HepG2 (cell line): ENCODE results near the gene LRRTM2. TPM values are rescaled to one million over a fixed set of nuclear protein-coding genes. Genes with fewer than 3 reads are reported as not detected.

Source experiments
- ATAC-seq: fragments of 200-7000 bp; cut with Tn5 transposase; 3 replicates; pipeline ENCODE4 v1.9.1; 2020; ENCODE audit warnings: mild to moderate bottlenecking, moderate library complexity
- BruUV-seq: library from RNA; stranded (reverse); fragments of 400-500 nt; replicated peaks from 2 replicates; lab custom pipeline; 2021; lab: Mats Ljungman, UMichigan
- CTCF ChIA-PET: fragments of 300-600 bp; formaldehyde crosslinking; extraction: SDS; loops from one replicate; lab custom pipeline; 2021; ENCODE audit warnings: low total read pairs, inconsistent platforms, low intra/inter-chr PET ratio; lab: Yijun Ruan, JAX
- POLR2A ChIA-PET: fragments of 350-600 bp; sonication (Branson Sonifier 250); formaldehyde crosslinking; loops from one replicate; lab custom pipeline; 2020; ENCODE audit warnings: antibody characterized with exemption, inconsistent platforms; lab: Yijun Ruan, JAX
- DNase-seq: peaks from one replicate; pipeline ENCODE4 v3.0.0-alpha.2; 2015; ENCODE audit warnings: low spot score
- FAIRE-seq: peaks from 3 replicates; lab custom pipeline; 2011; peaks lifted over from hg19 to GRCh38; lab: Jason Lieb, UNC
- H2AFZ ChIP-seq: one replicate; pipeline ENCODE4 v1.6.1; 2011; ENCODE audit warnings: low read length, inconsistent platforms
- H3K27ac ChIP-seq: fragments of 300-600 bp; 3 replicates; pipeline ENCODE4 v1.8.0; 2011; ENCODE audit warnings: mixed run types, mild to moderate bottlenecking, mixed read lengths, low read length, inconsistent platforms; ENCODE audit not compliant: insufficient read depth; ENCODE audit errors: extremely low read length
- H3K27me3 ChIP-seq, 2 experiments: fragments of 200-600 bp in 1 of 2; 2 replicates in 1 of 2; 3 replicates in 1 of 2; pipeline versions ENCODE4 v1.6.0 to v1.8.0; 2011; ENCODE audit warnings: low read length in 2 of 2, mild to moderate bottlenecking in 2 of 2, moderate library complexity in 2 of 2, inconsistent platforms in 1 of 2; ENCODE audit not compliant: insufficient read depth in 2 of 2, control insufficient read depth in 1 of 2
- H3K36me3 ChIP-seq, 2 experiments: fragments of 200-600 bp in 1 of 2; replicated peaks in 1 of 2; 2 replicates in 1 of 2; 3 replicates in 1 of 2; pipeline versions ENCODE4 v1.5.1 to v1.8.0; 2011; ENCODE audit warnings: low read length in 2 of 2, inconsistent platforms in 1 of 2; ENCODE audit not compliant: insufficient read depth in 2 of 2, control insufficient read depth in 1 of 2
- H3K4me1 ChIP-seq: 2 replicates; pipeline ENCODE4 v1.5.1; 2012; ENCODE audit warnings: low read length, inconsistent platforms; ENCODE audit not compliant: insufficient read depth
- H3K4me2 ChIP-seq: 2 replicates; pipeline ENCODE4 v1.6.0; 2011; ENCODE audit warnings: low read depth, low read length, inconsistent platforms
- H3K4me3 ChIP-seq, 3 experiments: fragments of 200-600 bp in 1 of 3; sonication (generic), shearing (Covaris generic) in 1 of 3; replicated peaks in 1 of 3; 2 replicates each; pipeline ENCODE4 v1.5.1; 2011 to 2016; ENCODE audit warnings: low read length in 3 of 3, inconsistent platforms in 2 of 3, low read depth in 2 of 3, mild to moderate bottlenecking in 2 of 3, control low read depth in 1 of 3, mixed read lengths in 1 of 3; ENCODE audit not compliant: insufficient read depth in 1 of 3
- H3K79me2 ChIP-seq: one replicate; pipeline ENCODE4 v1.6.1; 2011; ENCODE audit warnings: low read length, inconsistent platforms; ENCODE audit not compliant: insufficient read depth
- H3K9ac ChIP-seq: 2 replicates; pipeline ENCODE4 v1.6.0; 2011; ENCODE audit warnings: mild to moderate bottlenecking, low read depth, low read length, inconsistent platforms; ENCODE audit not compliant: insufficient read depth
- H3K9me3 ChIP-seq: 2 replicates; pipeline ENCODE4 v1.5.1; 2012; ENCODE audit warnings: mild to moderate bottlenecking, low read length
- H4K20me1 ChIP-seq: 2 replicates; pipeline ENCODE4 v1.6.0; 2011; ENCODE audit warnings: inconsistent platforms, mild to moderate bottlenecking, low read length, moderate library complexity; ENCODE audit not compliant: insufficient read depth
- HMG20A ChIP-seq: IDR thresholded peaks from 2 replicates; pipeline ENCODE4 v1.6.1; 2016; ENCODE audit warnings: borderline replicate concordance
- HOXA5 ChIP-seq: sonication (generic); formaldehyde crosslinking; IDR thresholded peaks from 2 replicates; pipeline ENCODE4 v1.4.0; 2020; ENCODE audit warnings: missing genetic modification reagents
- KDM3A ChIP-seq: IDR thresholded peaks from 2 replicates; pipeline ENCODE4 v1.6.1; 2018; ENCODE audit warnings: low read depth, missing compliant biosample characterization
- MEIS2 ChIP-seq: sonication (generic); formaldehyde crosslinking; IDR thresholded peaks from 2 replicates; pipeline ENCODE4 v1.9.0; 2021; ENCODE audit warnings: mild to moderate bottlenecking, missing genetic modification reagents
- NFE2L2 ChIP-seq: fragments of 150-350 bp; IDR thresholded peaks from 2 replicates; pipeline ENCODE4 v1.6.1; 2014; ENCODE audit warnings: low read length
- RFXANK ChIP-seq: IDR thresholded peaks from 2 replicates; pipeline ENCODE4 v1.6.1; 2016
- RORA ChIP-seq: sonication (generic); formaldehyde crosslinking; IDR thresholded peaks from 2 replicates; pipeline ENCODE4 v1.5.0; 2020; ENCODE audit warnings: mild to moderate bottlenecking, missing genetic modification reagents, moderate library complexity
- WGBS: methylation state at CpG from one replicate; pipeline ENCODE4 v1.1.6; 2017; ENCODE audit warnings: low lambda C conversion rate; 5-methylcytosine and 5-hydroxymethylcytosine counted together
- in situ Hi-C: cut with HindIII; loops from 2 replicates; pipeline ENCODE4 v1.10.0; 2017; ENCODE audit warnings: low pct_unique_long_range_greater_than_20kb; ENCODE audit not compliant: extremely low pct_ligation_motif_present
- intact Hi-C: fragments of 100-400 bp; cut with micrococcal nuclease; formaldehyde crosslinking; loops from one replicate; pipeline ENCODE4 v1.10.0; 2022; ENCODE audit not compliant: unreplicated experiment
- polyA plus RNA-seq, 8 experiments: library from polyadenylated mRNA; depleted of rRNA in 3 of 8; stranded (reverse) in 7 of 8; unstranded in 1 of 8; fragments of >200 nt; fragmentation: Illumina TruSeq in 4 of 8; extraction: Trizol in 4 of 8; gene quantifications; 2 replicates each; pipeline versions ENCODE4 v1.2.1 to v1.2.3, GENCODE V29; 2011 to 2016; ENCODE audit warnings: low read depth in 4 of 8, missing spikeins in 1 of 8, mixed read lengths in 1 of 8; ENCODE audit not compliant: insufficient read depth in 1 of 8
- total RNA-seq, 5 experiments: library from RNA; depleted of rRNA; stranded (reverse); fragments of >200 nt; fragmentation: Illumina TruSeq; extraction: Trizol; gene quantifications; 2 replicates each; pipeline ENCODE4 v1.2.3, GENCODE V29; 2016; ENCODE audit warnings: low read depth in 1 of 5
- TF ChIP-seq, protein P1 (sequence below): sonication (generic); formaldehyde crosslinking; IDR thresholded peaks from 2 replicates; pipeline ENCODE4 v1.5.0; 2020; ENCODE audit warnings: missing genetic modification reagents, mild to moderate bottlenecking, borderline replicate concordance
- TF ChIP-seq, protein P2 (sequence below): sonication (generic); formaldehyde crosslinking; IDR thresholded peaks from 2 replicates; pipeline ENCODE4 v1.5.1; 2020; ENCODE audit warnings: missing genetic modification reagents, mild to moderate bottlenecking, borderline replicate concordance
- TF ChIP-seq, protein P3 (sequence below): sonication (generic); formaldehyde crosslinking; IDR thresholded peaks from 2 replicates; pipeline ENCODE4 v1.8.1; 2023; ENCODE audit warnings: mild to moderate bottlenecking, inconsistent platforms, moderate library complexity, missing genetic modification reagents, borderline replicate concordance
- TF ChIP-seq, protein P4 (sequence below), 2 experiments: fragments of 450-650 bp in 1 of 2; sonication (generic) in 1 of 2; formaldehyde crosslinking in 1 of 2; IDR thresholded peaks; 2 replicates each; pipeline versions ENCODE4 v1.6.1 to v1.8.0; 2016 to 2022; ENCODE audit warnings: antibody characterized with exemption in 1 of 2, mild to moderate bottlenecking in 1 of 2, missing genetic modification reagents in 1 of 2

Gene LRRTM2
- total and polyA plus RNA-seq, 2 of the 13 experiments (the other 11 are each of a cell fraction or from before 2014, with no cell fraction given), result not detected

DNA sequence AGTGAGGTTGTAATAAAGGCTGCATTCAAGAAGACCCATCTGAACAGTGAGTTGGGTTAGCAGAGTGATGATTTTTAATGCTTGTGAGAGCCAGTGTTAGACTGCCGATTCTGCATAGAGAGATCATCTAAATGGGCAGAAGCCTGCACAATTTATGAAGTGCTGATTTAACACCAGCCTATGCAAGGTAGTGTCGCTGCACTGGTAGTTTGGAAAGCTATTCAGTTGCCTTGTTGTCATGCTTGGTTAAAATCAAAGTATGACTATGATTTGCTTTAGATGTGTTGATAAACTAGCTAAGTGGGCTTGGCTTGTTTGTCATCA is 379 bp upstream of the LRRTM2 start (continued):
- TF ChIP-seq, protein P1, sequence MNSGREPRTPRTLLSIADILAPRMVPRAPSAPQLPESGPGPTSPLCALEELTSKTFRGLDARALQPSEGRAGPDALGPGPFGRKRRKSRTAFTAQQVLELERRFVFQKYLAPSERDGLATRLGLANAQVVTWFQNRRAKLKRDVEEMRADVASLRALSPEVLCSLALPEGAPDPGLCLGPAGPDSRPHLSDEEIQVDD (CRISPR knock-in tag), result no peak
- no peak for TF ChIP-seq RFXANK

DNA sequence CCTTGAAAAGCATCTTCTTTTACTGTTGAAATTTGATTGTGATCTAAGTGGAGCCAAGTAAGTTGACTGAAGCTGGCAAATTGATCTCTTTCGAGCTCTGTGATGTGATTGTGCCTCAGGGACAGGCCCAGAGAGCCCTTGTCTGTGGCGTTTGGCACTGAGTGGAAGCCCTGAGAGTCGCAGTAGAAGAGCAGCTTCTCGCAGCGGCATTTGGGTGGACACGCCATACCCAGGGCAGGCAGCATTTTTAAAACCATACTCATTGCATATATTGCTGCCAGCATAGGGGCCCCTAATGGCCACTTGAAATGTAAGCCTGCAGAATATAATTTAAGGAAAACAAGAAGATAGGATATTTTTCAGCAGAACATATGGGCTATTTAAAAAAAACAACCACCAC is 894 bp downstream of the LRRTM2 start:
- Histone ChIP-seq H3K27me3 (no peaks in the 10 kb centered on the region), H4K20me1 (peaks cover 51% of the 10 kb centered on the region), H3K9me3 (no peaks in the 10 kb centered on the region), H3K36me3 (0 out of 5 replicates have a peak, but pooled peaks cover 1 to 9% of the 10 kb centered on the region in 2 experiments), H3K27ac (no peak overlapping the region), H3K9ac (no peak overlapping the region), H3K4me3 (no peak overlapping the region), H2AFZ (no peak overlapping the region), H3K4me2 (no peak overlapping the region), H3K4me1 (peaks cover 26% of the 10 kb centered on the region), H3K79me2 (peaks cover 13% of the 10 kb centered on the region)
- CTCF ChIA-PET, result no interaction called here
- WGBS, result 98% methylated on average over 6 of the region's 6 CpGs
- FAIRE-seq, result no peak
- POLR2A ChIA-PET, result no interaction called here
- intact Hi-C loops (no loop called here), in situ Hi-C loops (no loop called here)
- DNase-seq, result no peak
- no TSS peak for BruUV-seq
- ATAC-seq, result no peak
- no peak for TF ChIP-seq MEIS2
- TF ChIP-seq KDM3A, result no peak
- TF ChIP-seq, protein P2, sequence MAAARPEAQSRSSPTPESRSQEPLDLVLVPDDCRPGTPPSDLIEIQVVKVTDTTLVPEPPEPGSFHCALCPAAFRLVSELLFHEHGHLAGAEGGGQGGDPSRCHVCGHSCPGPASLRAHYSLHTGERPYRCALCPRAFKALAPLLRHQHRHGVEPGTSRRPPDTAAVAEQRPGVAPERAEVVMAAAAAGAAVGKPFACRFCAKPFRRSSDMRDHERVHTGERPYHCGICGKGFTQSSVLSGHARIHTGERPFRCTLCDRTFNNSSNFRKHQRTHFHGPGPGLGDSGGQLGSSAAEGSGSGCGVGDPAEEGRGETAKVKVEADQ (CRISPR knock-in tag), result no peak
- TF ChIP-seq, protein P3, sequence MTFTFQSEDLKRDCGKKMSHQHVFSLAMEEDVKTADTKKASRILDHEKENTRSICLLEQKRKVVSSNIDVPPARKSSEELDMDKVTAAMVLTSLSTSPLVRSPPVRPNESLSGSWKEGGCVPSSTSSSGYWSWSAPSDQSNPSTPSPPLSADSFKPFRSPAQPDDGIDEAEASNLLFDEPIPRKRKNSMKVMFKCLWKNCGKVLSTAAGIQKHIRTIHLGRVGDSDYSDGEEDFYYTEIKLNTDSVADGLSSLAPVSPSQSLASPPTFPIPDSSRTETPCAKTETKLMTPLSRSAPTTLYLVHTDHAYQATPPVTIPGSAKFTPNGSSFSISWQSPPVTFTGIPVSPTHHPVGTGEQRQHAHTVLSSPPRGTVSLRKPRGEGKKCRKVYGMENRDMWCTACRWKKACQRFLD (CRISPR knock-in tag), result no peak
- no peak for TF ChIP-seq HOXA5 (CRISPR knock-in tag)
- no peak for TF ChIP-seq HMG20A (CRISPR knock-in tag)
- TF ChIP-seq, protein P4, sequence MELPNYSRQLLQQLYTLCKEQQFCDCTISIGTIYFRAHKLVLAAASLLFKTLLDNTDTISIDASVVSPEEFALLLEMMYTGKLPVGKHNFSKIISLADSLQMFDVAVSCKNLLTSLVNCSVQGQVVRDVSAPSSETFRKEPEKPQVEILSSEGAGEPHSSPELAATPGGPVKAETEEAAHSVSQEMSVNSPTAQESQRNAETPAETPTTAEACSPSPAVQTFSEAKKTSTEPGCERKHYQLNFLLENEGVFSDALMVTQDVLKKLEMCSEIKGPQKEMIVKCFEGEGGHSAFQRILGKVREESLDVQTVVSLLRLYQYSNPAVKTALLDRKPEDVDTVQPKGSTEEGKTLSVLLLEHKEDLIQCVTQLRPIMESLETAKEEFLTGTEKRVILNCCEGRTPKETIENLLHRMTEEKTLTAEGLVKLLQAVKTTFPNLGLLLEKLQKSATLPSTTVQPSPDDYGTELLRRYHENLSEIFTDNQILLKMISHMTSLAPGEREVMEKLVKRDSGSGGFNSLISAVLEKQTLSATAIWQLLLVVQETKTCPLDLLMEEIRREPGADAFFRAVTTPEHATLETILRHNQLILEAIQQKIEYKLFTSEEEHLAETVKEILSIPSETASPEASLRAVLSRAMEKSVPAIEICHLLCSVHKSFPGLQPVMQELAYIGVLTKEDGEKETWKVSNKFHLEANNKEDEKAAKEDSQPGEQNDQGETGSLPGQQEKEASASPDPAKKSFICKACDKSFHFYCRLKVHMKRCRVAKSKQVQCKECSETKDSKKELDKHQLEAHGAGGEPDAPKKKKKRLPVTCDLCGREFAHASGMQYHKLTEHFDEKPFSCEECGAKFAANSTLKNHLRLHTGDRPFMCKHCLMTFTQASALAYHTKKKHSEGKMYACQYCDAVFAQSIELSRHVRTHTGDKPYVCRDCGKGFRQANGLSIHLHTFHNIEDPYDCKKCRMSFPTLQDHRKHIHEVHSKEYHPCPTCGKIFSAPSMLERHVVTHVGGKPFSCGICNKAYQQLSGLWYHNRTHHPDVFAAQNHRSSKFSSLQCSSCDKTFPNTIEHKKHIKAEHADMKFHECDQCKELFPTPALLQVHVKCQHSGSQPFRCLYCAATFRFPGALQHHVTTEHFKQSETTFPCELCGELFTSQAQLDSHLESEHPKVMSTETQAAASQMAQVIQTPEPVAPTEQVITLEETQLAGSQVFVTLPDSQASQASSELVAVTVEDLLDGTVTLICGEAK (IDR thresholded peaks at IDR 0.05), result no peak
- TF ChIP-seq, protein P4 (CRISPR knock-in tag; IDR thresholded peaks at IDR 0.05), result no peak
- TF ChIP-seq RORA (CRISPR knock-in tag), result no peak
- TF ChIP-seq NFE2L2, result no peak
